ENCODE results near the gene SRXN1.

Gene SRXN1

GRCh38 chr20:675453-676314, 22.7 kb upstream of the SRXN1 start, which contains the start of gene SCRT2:
Gene SCRT2, minus strand, starts transcription at chr20:675802. Its CDS starts 201 bp downstream, at chr20:675601.
- DNase-seq (ENCODE audit: low spot score): peak; percentile 35

DNA sequence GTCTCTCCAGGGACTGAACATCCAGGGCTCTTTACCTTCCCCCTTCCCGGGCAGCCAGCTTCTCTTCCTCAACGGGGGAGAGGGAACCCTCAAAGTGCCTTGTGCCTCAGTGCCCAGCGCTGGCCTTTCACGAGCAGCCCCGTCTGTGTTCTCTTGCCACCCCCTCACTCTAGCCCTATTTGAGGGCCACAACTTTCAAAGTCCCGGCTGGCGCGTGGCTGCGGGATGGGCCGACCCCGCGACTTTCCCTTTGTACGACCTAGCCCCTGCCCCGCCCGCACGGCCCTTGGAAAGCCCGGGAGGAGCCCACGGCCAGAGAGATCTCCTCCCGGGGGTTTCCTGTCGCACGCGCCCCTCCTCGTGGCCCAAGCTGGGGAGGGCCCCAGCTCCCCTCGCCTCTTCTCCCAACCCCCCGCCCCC, 22.0 kb upstream of the SRXN1 start:
- no peak for DNase-seq (ENCODE audit: low spot score)

GRCh38 chr20:673603-674001, 20.6 kb upstream of the SRXN1 start:
- DNase-seq (ENCODE audit: low spot score): no peak

DNA sequence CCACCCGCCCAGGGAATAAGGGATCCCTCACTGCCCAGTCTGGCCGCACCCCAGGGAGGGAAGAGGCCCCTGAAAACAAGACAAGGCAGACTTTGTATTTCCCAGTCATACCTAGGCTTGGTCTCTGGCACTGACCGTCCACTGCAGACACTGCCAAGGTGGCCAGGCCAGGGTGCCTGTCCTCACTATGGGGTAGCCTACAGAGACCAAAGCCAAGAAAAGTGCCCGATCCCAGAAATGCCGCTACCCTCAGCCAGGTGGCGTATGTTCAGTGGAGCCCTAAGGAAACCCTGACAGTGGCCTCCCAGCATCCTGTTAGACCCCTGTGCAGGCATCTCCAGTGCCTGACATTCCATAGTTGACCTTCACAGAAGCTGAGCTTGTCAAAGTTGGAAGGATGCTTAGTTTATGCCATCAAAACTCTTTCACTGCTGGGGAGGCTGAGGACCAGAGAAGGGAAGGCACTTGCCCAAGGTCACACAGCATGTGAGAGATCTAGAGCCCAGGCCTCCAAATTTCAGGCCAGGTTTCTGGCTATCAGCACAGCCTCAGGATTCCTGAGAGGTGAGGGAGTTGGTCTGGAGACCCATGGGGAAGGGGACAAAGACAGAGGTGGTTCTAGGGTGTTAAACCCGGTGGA, 20.1 kb upstream of the SRXN1 start:
- no peak for DNase-seq (ENCODE audit: low spot score)

DNA sequence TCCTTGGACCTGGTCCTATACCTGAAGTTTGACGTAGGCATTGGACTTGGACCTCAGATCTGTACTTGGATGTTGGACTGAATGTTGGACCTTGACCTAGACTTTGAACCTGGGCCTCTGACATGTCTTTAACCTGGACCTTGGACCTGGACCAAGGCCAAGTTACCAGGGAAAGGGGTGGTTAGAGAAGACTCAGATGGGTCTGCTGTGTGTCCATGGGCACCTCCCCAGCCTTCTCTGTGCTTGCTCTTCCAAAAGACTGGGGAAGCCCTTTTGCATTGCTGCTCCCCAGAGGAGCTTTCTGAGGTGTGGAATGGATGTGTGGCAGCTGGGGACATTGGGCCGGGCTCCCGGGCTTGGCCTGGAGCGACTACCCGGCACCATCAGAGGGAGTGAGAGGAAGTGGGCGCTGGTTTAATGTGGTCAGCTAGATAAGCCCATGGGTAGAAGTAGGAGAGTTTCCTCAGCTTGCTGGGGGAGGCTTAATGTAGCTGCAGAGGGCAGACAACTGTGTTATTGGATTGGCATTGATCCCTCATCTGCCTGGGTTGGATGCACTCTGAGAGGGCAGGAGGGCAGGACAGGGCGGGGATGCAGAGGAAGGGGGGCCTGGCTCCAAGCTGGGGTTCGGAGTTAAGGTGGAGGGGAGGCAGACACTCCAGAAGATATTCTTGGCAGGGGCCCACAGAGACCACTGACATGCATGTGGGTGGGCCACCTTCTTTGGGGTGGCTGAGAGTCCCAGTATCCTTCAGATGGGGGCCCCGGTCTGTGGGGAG, 18.4 kb upstream of the SRXN1 start:
- no peak for DNase-seq (ENCODE audit: low spot score)

- no peak for DNase-seq (ENCODE audit: low spot score)
Measured at GRCh38 chr20:669573-669972, 16.6 kb upstream of the SRXN1 start.

GRCh38 chr20:668638-669037, 15.6 kb upstream of the SRXN1 start:
- DNase-seq (ENCODE audit: low spot score): no peak

DNA sequence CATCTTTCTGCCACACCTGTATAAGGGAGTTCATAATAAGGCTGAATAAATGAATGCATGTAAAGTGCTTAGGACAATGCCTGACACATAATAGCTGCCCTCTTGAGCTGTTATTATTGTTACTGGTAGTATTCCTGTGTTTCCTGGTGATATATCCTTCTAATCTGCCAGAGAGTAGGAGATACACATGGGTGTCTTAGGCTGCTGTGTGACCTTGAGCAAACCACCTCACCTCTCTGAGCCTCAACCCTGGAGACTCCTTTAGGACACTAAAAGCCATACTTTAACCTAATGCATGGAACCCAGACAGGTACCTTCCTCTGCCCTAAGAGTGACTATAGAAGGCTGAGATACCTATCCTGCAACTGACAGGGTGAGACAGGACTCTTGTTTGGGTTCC, 15.1 kb upstream of the SRXN1 start:
- no peak for DNase-seq (ENCODE audit: low spot score)

DNA sequence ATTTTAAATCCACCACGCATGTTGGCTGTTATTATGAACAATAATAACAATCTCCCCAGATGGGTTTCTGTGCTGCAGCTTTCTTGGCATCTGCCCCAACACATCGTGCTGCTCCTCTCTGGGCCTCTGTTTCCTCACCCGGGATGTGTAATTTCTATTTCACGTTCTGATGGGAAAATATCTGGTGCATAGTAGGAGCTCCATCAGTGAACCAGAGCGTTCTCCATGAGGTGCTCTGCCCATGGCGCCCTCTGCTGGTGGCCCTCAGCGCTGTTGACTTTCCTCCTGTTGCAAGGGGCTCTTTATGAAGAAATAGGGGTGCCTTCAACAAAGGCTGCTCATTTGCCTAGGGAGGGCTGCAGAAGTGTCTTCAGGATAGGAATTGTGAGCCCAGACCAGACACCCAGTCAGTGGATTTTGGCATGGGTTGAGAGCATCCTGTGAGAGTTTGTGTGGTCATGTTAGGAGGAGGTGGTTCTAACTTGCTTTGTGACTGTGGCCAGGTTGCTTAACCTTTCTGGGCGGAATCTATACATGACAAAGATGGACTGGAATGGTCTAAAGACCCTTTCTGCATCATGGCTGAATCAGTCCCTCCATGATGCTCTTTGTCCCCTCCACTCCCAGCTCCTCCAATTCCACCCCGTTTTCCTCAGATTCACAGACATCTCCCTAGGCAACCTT, 14.5 kb upstream of the SRXN1 start:
- peak; percentile 59 for DNase-seq (ENCODE audit: low spot score)

DNA sequence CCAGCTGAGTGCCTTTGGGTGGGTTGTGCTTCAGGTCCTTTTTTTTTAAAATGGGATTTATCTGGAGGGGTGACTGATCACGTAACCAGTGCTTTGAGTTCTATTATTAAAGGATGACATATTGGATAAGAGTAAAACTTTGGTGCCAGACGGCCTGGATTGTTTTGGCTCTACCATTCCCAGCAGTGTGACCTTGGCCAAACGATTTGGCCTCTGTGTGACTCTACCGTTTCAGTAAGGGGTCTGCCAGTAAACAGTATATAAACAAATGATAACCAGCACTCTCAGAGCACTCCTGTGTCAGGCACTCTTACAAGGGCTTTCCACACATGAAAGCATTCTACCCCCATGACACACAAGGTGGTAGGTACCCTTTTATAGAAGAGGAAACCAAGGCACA, 13.9 kb upstream of the SRXN1 start:
- no peak for DNase-seq (ENCODE audit: low spot score)

DNA sequence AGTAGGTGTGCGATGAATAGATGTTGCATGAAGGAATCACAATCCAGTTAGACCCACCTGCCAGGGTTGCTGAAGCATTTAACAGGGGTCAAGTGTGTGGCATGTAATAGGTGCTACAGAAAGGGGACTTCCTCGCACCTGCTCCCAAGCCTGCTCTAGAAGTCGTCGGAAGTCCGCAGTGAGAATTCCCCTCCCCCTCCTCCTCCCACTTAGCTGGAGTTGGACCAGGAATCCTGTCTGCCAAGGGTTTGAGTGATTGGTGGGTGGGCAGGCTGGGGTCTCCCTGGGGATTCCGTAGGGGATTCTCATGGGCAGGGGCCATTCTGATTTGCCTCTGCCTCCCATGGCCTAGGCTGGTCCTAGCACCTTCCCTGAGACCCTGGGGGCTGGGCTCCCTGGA, 12.3 kb upstream of the SRXN1 start:
- no peak for DNase-seq (ENCODE audit: low spot score)

DNA sequence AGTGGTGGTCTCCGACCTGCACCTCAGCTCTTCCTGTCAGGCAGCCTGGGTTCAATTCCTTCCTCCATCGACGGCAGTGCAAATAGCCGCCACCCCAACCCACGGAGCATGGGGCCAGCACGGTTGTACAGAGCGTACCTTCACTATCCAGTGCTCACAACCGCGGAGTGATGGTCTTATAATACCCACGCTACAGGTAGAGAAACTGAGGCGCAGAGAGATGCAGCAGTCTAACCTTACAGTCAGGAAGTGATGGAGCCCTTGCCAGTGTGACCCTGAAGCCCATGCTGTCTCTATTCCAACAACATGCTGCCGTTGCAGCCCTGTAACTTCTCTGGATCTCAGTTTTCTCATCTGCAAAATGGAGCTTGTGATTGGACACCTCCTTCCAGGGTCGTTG, 11.6 kb upstream of the SRXN1 start:
- DNase-seq (ENCODE audit: low spot score): no peak

GRCh38 chr20:664151-664550, 11.2 kb upstream of the SRXN1 start:
- no peak for DNase-seq (ENCODE audit: low spot score)

GRCh38 chr20:663315-664090, 10.5 kb upstream of the SRXN1 start:
- peak; percentile 15 for DNase-seq (ENCODE audit: low spot score)

DNA sequence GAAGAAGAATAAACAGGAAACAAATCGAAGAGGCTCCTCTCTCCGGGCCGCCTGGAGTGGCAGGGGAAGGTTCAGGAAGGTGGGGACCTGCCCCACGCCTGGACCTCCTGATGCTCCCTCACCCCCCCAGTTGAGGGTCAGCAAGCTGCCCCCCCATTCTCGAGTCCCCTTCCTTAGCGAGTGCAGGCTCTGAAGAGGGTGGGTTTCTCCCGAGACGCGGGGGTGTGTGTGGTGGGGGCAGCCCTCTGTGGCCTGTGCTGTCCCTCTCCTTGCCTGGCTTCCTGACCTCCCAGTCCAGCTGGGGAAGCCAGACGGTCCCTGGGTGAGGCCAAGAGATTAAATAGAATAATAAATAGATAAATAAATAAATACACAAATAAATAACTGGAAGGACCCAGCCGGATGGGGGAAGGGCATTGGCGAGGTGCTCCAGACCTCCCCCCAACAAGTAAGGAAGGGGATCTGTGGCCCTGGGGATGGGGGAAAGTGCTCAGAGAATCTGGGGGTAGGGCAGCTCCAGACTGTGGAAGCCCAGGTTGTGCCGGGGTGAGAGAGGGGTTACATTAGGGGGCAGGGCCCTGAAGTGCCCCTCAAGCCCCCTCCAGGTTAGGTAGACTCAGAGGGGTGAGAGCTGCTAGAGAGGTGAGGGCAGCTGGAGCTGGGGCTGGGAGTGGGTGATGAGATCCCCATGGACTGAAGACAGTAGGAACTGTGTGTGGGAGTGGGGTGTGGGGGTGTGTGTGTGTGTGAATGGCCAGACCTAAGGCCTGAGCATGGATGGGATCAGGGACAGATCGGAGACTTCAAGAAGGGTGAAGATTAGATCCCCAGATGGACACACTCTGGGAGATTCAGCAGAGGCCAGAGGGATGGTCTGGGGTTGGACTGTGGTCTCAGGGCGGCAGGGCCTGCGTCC, 9.5 kb upstream of the SRXN1 start:
- DNase-seq (ENCODE audit: low spot score): no peak

DNA sequence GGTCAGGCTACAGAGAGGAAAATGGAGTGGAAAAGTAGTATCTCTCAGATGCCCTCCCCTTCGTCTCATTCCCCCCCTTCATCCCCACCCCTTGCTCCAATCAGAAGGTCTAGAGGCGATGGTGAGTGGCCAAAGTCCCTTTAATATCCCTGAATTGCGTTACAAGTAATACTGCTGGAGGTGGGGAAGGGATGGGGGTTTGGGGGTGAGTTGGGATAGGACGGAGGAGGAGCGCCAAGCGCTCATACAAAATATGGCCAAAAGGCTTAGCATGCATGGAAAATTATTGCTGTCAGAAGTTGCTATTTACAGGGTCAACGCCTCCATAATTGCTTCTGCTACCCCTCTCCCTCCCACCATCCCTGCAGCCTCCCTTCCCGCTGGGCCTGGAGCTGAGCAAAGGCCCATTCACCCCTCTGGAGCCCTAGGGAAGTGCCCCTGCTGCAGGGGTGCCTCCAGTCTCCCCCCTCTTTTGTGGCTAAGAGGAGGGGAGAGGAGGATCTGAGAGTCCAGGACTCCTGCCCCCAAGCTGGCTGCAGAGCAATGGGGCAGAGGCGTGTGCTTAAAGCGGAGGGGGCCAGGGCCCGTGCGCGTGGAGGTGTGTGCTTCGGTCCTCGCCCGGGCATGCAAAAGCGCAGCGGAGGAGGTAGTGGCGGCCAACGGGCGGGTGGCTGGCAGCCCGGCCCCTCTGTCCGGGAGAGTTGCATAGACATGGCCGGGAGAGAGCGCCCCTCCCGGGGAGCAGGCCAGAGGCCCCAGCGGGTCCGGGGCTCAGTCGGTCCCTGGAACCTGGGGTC, 8.7 kb upstream of the SRXN1 start:
- DNase-seq (ENCODE audit: low spot score): no peak

GRCh38 chr20:658731-659291, 5.8 kb upstream of the SRXN1 start:
- DNase-seq (ENCODE audit: low spot score): no peak

DNA sequence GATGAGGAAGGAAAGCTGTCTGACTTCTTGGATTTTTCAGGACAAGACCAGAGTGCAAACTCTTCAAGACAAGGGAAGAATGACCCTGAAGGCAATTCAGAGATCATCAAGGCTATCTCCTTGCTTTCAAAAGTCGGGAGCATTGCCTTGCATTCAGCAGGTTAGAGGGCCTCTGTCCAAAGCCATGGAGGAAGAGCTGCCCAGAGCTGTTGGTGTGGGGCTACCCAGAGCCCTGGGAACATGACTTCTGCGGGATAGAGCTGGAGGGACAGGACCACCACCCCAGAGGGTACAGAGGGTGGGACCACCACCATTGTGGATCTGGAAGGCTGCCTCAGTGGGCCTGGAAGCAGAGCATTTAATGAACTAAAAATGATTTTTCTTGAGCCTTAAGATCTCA, 5.2 kb upstream of the SRXN1 start:
- DNase-seq (ENCODE audit: low spot score): no peak

Measured in activated CD4-positive, alpha-beta T cell treated with anti-CD3 and anti-CD28 coated beads, Interleukin-2, Interleukin-4, amounts not matched to agents 100 ng/mL and 50 ng/mL, durations not matched to agents 16 hours and 8 hours (primary cell).